DND-41 (cell line): ENCODE measurements around the gene SYT15.
"Not testable (repeated sequence)": the region's sequence is repeated elsewhere in the genome, so short reads cannot be mapped to it uniquely, and the experiment has no call there.

Experiments used
- CTCF ChIP-seq: IDR thresholded peaks from 2 replicates; pipeline ENCODE4 v1.5.1; 2012; ENCODE audit warnings: borderline replicate concordance, low read length, moderate library complexity, mild to moderate bottlenecking; ENCODE audit not compliant: poor library complexity, severe bottlenecking; ENCODE audit errors: extremely low read depth
- EZH2 ChIP-seq: IDR thresholded peaks from 3 replicates; pipeline ENCODE4 v1.6.1; 2012; ENCODE audit warnings: borderline replicate concordance, low read depth, mild to moderate bottlenecking, moderate library complexity, low read length, inconsistent platforms; ENCODE audit not compliant: severe bottlenecking

DNA sequence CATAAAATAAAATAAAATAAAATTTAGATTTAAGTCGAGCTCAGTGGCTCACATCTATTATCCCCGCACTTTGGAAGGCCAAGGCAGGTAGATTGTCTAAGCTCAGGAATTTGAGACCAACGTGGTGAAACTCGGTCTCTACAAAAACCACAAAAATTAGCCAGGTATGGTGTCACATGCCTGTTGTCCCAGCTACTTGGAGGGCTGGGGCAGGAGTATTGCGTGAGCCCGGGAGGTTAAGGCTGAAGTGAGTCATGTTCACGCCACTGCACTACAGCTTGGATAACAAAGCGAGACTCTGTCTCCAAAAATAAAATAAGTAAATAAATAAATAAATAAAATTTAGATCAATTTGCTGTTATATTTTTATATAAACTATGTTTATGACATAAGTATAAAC lies 12.1 kb downstream of the SYT15 start:
- not testable (repeated sequence) for TF ChIP-seq CTCF, EZH2
